ENCODE data around the gene CXorf58.

GRCh38 chrX:23911126-23911835 is 3.5 kb downstream of the CXorf58 start:
- no peak for TF ChIP-seq CTCF (IDR thresholded peaks at IDR 0.05 in 8 of 11, conservative IDR thresholded peaks at IDR 0.05 in 3 of 11)
- TF ChIP-seq POLR2A (IDR thresholded peaks at IDR 0.05): no peak

All from spleen (tissue), 7 donors.